IPS-NIHi11 (cell line): ENCODE results near the gene GOLGA6D.
"Not testable (repeated sequence)": the region's sequence is repeated elsewhere in the genome, so short reads cannot be mapped to it uniquely, and the experiment has no call there.

Source experiments
- DNase-seq: peaks from one replicate; pipeline ENCODE4 v3.0.0; 2012; ENCODE audit warnings: mixed read lengths, low spot score

GOLGA6D gene

DNA sequence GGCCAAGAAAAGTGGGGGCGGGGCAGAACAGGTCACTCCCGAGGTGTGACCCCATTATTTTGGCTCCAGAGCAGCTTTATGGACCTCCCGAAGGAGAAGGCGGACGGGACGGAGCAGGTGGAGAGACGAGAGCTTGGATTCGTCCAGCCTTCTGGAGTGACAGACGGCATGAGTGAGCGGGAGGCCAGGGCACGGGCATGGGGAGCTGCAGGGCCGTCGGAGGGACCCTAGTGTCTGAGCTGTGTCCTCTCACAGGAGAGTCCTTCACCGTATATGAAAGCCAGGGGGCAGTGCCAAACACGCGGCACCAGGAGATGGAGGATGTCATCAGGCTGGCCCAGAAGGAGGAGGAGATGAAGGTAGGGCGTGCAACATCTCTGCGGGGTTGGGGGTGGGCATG, 11.0 kb downstream of the GOLGA6D start:
- DNase-seq, result not testable (repeated sequence)

DNA sequence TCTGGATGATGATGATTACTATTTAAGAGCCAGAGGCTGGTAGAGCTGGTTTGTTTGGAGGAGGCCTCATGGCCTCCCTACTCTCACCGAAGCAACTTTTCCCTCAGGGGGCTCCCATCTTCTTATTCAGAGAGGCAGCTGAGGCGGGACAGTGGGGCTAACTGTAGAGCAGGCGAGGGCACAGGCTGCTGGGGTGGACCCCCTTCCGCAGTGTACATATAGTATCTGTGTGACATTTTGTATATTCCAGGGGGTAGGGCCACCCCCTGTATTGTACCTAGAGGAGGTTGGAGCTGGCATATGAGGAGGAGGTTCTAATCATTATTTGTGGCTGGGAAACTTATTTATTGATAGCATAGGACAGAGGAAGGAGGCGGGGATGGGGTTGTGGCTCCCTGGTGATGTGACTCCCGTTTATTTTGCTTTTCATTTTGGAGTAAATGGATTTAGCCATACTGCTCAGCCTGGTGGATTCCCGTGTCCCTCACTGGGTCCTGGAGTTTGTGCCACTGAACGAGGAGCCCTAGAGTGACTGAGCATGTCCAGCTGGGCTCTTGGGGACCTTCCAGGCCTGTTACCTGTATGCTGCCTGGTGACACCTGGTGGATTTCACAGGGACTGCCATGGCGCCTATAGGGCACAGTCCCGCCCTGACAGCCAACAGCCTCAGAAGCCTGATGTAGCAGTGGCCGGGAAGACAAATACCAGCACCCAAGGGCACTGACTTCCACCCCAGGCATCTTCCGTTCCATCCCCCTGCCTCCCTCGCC, 16.1 kb downstream of the GOLGA6D start:
- DNase-seq, result not testable (repeated sequence)

DNA sequence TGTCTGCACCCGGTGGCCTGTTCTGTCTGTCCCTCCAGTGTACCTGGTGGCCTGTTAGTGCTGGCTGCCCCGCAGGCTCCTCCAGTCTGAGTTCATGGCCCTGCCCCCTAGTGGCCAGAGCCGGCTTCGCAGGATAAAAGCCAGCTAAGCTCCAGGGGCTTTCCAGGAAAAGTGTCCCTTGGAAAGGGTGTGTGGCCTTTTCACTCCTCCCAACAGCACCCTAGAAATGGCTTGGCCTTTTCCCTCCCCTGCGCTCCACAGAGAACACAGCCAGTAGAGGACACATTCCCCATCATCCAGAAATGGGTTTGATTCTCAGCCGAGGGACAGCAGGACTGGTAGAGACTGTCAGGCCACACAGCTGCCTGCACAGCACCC, 16.7 kb downstream of the GOLGA6D start:
- DNase-seq, result not testable (repeated sequence)

DNA sequence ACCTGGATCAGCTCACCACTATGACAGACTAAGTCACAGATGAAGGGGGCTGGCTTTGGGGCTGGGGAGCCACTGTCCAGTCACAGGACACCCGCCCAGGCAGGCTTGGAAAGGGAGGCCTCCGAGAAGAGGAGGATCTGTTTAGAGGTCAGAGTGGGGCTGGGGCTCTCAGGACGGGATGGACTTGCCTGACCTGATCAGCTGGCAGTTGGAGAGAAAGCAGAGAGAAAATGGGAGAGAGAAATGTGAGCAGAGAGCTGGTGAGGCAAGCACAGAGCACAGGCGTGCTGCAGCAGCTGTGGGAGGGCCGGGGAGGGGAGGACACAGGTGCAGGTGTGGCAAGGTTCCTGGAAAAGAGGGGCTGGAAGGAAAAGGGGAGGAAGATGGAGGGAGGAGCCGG, 17.4 kb downstream of the GOLGA6D start:
- not testable (repeated sequence) for DNase-seq

DNA sequence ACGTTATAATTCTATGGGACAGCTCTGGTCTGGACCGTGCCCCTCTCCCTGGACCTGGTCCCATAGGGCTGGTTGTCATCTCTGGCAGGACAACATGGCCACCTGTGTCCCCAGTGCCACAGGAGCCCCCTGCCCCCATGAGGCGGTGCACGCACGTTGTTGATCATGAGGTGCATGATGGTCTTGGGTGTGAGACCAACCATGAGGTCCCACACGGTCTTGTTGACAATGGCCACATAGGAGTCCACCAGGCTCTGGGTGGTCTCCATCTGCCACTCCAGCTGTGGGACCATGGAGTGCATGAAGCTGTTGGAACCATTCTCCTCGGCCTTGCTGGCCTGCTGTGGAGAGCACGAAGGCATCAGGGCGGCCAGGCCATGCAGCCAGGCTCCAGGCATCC, 19.7 kb downstream of the GOLGA6D start:
- DNase-seq, result no peak

DNA sequence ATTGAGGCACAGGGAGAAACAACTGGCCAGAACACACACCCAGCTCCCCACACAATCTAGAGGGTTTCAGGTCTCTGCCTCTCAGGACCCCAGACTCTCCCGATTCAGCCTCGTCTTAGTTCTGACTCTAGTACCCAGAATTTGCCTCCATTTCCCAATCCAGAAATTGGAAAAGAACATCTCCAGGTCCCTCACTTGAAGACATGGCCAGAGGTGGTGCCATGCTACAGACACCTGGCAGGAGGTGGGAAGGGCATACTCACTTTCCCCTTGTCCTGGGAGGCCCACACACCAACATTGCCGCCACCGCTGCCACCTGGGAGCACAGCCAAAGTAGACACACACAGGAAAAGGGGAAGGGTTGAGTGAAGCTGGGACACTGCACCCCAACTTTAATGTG, 20.1 kb downstream of the GOLGA6D start:
- not testable (repeated sequence) for DNase-seq

DNA sequence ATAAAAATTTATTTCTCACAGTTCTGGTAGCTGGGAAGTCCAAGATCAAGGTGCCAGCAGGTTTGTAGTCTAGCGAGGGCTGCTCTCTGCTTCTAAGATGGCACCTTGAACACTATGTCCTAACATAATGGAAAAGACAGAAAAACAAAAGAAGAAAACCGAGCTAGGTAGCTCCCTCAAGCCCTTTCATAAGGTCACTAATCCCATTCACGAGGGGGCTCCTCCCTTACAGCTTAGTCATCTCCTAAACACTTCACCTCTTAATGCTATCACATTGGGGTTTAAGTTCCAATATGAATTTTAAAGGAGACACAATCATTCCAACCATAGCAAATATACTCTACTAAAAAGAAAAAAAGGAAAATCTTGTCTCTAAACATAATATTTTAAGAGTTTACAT, 23.6 kb downstream of the GOLGA6D start:
- no peak for DNase-seq

DNA sequence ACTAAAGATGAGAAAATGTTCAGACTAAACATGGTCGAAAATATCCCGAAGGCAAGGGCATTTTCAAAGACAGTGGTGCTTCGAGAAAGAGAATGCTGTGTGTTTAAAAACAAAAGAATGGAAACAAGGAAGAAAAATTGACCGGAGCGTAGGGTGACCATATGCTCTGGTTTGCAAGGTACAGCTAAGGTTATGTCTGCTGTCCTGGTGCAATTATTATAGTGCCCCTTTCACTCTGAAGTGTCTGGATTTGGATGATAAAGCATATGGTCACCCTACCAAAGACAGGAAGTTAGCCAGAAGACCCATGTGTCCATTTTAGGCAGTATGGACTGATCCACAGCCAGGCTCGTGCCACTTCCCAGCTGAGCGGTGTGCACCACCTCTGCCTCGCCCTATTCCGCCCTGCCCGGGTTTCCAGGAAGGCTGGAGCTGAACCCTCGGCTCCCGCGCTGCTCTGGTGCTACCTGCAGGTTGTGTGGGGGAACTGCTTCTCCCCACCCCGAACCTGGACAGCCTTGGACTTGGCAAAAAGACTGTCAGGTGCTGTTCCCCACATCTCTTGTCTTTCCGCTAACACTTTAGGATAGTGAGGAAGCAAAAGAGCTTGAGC, 25.2 kb downstream of the GOLGA6D start:
- peak; percentile 88 for DNase-seq

DNA sequence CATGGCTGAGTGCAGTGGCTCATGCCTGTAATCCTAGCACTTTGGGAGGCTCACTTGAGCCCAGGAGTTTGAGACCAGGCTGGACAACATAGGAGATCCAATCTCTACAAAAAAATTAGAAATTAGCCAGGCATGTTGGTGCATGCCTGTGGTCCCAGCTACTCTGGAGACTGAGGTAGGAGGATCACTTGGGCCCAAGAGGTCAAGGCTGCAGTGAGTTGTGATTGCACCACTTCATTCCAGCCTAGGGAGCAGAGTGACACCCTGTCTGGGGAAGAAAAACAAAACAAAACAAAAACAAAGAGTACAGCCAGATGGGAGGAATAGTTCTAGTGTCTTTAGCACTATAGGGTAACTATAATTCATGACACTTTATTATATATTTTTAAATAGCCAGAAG, 27.1 kb downstream of the GOLGA6D start:
- DNase-seq, result no peak

DNA sequence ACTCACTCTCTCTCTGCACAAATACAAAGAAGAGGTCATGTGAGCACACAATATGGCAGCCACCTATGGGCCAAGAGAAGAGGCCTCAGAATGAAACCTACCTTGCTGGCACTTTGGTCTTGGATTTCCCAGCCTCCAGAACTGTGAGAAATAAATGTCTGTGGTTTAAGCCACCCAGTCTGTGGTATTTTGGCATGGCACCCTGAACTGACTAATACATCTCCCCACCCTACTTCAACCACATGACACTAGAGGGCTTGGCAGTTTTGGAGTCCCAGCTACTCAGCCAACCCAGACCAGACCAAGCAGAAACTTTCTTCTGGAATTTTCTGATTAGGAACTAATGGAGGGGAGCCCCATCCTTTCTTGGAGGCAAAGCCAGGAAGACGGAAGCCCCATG, 29.9 kb downstream of the GOLGA6D start:
- not testable (repeated sequence) for DNase-seq

DNA sequence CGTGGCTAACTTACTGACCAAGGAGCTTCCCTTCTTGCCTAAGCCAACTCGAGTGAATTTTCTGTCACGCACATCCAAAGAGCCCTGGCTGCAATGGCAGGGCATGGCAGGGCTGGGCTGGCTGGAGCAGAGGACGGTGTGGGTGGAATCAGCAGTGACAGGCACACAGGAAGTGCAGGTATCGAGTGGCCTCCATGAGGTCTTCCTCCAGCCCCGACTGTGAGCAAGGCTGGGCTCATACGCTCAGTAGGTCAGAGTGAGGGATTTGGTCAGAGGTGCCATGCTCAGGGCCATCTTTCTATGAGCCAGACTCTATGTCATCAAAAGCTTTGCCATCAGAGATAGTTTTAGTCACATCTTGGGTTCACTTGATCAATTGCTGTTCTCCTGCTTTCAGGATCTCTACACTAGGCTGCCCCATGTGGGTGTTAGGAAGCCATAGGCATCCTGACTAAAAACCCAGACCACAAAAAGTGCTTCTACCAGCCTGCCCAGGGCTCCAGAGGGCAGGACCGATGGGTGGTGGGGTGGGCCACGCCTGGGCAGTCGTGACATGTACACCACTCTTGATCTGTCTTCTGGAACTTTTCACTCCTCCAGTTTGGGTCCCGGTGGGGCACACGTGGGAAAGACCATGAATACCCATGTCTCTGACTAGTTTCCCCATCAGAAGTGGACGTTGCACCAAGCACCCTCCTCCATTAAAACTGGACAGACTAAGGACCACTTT, 30.6 kb downstream of the GOLGA6D start:
- DNase-seq, result no peak

DNA sequence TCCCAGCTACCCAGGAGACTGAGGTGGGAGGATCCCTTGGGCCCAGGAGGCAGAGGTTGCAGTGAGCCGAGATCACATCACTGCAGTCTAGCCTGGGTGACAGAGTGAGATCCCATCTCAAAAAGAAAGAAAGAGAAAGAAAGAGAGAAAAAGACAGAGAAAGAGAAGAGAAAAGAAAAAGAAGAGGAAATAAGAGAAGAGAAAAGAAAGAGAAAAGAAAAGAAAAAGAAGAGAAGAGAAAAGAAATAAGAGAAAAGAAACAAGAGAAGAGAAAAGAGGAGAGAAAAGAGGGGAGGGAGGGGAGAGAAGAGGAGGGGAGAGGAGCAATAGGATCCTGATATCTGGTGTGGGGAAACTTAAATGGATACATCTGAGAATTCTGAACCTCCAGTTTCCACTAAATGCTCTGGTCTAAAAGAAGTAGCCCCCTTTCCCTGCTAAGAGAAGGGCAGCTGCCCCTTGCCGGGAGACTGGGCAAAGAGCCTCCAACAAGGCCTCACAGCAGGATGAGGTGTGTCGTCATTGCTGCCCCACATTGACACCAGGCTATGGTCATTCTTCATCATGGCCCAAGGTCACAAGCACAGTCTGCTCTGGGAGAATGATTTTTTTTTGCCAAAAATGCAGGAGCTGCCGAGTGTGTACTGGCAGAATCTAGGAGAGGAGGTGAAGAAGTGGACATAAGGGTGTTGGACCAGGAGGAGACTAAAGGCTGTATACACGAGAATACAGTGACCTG, 32.1 kb downstream of the GOLGA6D start:
- no peak for DNase-seq

DNA sequence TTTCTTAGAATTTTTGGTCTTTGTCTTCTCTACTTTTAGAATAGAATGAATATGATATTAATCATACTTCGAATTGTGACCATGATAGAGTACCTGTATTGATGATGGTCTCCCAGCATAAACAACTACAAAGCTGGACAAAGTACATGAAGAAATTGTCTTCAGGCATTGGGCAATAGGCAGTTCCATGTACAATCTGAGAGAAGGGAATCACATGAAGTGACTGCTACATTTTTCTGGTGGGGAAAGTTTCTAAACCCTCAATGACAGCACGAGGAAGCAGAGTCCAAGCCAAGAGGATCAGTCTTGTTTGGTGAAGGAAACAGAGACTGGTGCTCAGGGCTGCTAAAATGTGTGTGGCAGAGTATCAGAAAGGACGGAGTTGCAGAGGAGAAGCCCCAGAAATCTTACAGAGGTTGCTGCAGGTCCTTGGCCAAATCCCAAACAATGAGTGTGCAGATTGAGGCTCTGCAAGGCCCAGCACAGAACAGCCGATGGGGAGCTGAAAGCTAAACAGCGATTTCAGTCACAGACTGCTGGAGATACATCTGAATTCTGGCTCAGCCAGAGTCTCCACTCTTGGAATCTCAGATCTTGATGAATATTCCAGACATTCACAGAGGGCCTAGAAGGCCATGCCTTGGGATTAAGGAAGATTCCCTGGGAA, 36.7 kb downstream of the GOLGA6D start:
- not testable (repeated sequence) for DNase-seq

DNA sequence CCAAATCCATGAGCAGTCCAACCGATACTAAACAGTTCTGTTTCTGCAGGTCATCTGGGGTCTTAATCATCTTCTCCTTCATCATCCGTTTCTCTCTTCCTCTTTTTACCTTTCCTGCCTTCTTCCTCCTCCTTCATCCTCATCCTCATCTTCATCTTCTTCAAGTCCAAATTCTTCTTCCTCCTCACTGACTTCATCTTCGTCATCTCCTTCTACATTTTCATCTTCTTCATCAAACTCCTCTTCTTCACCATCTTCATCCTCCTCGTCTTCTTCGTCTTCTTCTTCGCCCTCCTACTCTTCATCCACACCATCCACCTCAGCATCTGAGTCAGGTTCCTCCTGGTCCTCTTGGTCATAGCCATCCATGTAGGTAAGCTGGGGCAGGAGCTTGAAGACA, 39.1 kb downstream of the GOLGA6D start:
- DNase-seq, result no peak

DNA sequence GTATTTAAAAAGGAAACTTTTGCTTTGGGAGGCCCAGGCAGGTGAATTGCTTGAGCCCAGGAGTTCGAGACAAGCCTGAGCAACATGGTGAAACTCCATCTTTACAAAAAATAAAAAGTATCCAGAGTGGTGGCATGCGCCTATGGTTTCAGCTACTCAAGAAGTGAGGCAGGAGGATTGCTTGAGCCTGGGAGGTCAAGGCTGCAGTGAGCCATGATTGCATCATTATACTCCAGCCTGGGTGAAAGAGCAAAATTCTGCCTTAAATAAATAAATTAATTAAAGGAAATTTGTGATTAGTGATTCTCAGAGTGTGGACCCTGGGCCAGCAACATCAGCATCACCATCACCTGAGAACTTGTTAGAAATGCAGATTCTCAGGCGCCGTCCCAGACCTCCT, 43.3 kb downstream of the GOLGA6D start:
- DNase-seq, result no peak

DNA sequence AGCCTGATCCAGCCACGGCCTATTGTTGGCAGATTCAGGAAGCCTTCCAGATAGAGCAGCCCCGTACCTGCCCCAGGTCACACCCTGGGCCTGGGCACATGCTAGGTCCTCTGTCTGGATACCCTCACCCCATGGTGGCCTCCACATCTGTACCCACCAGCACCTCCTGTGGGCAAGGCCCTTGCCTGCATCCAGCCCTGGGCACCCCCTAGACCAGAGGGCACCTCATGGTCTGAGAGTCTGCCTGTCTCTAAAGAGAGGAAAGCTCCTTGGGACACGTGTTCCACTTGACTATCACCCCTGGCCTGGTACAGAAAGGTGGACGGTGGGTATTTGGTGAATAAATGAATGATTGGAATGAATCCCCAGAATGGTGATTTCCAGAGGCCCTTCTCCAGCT, 44.4 kb downstream of the GOLGA6D start:
- no peak for DNase-seq

DNA sequence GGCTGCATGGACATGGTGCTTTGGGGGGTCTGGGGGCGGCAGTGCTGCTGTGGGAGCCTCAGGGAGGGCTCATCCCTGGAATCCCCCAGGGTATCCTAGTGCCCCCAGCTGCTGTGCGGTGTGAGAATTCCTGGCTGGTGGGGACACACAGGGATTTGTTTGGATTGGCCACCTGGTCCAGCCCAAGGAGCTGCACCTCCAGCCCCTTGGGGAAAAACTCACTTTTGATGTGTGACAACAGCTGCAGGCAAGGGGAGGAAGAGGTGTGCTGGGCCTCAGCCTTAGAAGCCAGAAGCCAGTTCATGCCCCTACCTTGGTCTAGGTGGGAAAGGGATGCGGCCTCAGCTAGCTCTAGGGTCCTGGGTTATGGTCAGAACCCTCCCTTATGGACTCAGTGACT, 44.9 kb downstream of the GOLGA6D start:
- no peak for DNase-seq

DNA sequence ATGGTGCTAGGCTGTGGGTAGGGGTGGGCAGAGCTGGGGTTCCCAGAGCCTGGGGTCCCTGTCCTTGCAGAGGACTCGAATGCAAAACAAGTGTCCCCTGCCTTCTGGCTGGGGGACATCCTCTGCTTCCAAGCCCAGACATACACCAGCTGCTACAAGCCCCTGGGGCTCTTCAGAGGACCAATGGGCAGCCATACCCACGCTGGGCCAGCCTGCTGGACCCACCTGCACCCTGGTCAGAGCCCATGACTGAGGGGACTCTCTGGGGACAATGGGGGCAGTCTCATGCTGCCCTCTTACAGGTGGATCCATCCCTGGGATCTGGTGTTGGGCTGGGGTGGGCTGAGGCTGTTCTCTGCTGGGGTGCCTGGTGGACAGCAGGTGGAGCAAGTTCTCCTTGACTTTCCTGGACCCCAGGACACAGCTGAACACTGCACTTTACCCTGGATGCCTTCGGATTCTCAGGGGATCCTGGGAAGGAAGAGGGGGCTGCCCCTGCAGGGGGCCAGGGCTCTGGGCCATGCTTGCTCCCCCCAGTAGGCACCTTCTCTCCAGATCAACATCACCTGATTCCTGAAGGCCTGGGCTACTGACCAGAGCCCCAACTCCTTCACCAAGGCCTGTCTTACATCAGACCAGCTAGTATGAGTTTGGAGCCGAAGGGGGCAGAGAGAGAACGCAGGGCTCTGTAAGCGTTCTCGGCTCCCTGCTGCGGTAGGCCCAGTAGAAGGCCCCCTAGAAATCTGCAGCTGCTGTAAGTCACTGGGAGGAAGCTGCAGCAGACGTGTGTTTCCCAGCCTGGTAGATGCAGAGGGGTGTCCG, 46.1 kb downstream of the GOLGA6D start:
- no peak for DNase-seq

DNA sequence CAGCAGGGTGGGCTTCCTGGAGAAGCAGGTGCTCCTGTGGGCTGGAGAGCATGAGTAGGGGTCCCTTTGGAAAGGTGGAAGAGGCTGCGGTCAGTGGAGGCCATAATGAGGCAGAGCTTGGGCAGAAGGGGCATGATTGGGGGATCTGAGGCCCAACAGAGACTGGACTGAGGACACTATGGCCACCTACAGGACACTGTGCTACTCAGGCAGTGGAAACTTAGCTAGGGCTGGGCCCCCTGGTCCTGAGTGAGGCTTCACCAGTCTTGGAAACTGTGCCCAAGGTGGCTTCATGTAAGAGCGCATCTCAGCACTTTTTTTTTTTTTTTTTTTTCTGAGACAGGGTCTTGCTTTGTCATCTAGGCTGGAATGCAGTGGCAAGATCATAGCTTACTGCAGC, 46.9 kb downstream of the GOLGA6D start:
- DNase-seq, result no peak

DNA sequence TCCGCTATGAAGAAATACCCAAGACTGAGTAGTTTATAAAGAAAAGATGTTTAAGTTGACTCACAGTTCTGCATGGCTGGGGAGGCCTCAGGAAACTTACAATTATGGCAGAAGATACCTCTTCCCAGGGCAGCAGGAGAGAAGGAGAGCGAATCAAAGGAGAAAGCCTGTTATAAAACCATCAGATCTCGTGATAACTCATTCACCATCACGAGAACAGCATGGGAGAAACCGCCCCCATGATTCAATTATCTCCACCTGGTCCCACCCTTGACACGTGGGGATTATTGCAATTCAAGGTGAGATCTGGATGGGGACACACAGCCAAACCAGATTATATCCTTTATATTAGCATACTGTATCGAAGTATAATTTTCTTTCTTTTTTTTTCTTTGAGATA, 49.5 kb downstream of the GOLGA6D start:
- DNase-seq, result not testable (repeated sequence)
